Mesothelial cell of epicardium (in vitro differentiated cells): ENCODE results near the gene SMIM14. TPM values are rescaled to one million over a fixed set of nuclear protein-coding genes. Genes with fewer than 3 reads are reported as not detected.
"Not testable (repeated sequence)": the region's sequence is repeated elsewhere in the genome, so short reads cannot be mapped to it uniquely, and the experiment has no call there.

Experiments used
- DNase-seq, 2 experiments: peaks; one replicate each; pipeline ENCODE4 v3.0.0; 2021; ENCODE audit warnings: low spot score in 2 of 2; ENCODE audit not compliant: unreplicated experiment in 2 of 2
- H3K27ac Mint-ChIP-seq: 2 replicates; pipeline ENCODE4 v1.8.0; 2021; ENCODE audit warnings: mixed read lengths
- H3K27me3 Mint-ChIP-seq: 2 replicates; pipeline ENCODE4 v1.8.0; 2021; ENCODE audit warnings: low read depth, mixed read lengths
- H3K36me3 Mint-ChIP-seq: 2 replicates; pipeline ENCODE4 v1.8.0; 2021; ENCODE audit warnings: mixed read lengths
- H3K4me1 Mint-ChIP-seq: 2 replicates; pipeline ENCODE4 v1.8.0; 2021; ENCODE audit warnings: mixed read lengths
- H3K4me3 Mint-ChIP-seq: 2 replicates; pipeline ENCODE4 v1.8.0; 2021; ENCODE audit warnings: mild to moderate bottlenecking, moderate library complexity, mixed read lengths
- H3K9me3 Mint-ChIP-seq: 2 replicates; pipeline ENCODE4 v1.8.0; 2021; ENCODE audit warnings: mixed read lengths
- total RNA-seq: library from RNA; stranded (reverse); gene quantifications from 3 replicates; pipeline ENCODE4 v1.2.1, GENCODE V29; 2021
- TF ChIP-seq, protein P1 (sequence below): fragments of 200-600 bp; sonication (generic); IDR thresholded peaks from one replicate; pipeline ENCODE4 v1.5.0; 2021; ENCODE audit warnings: antibody characterized with exemption; ENCODE audit not compliant: unreplicated experiment

The SMIM14 gene
- total RNA-seq, 1 donor from 2014 or later = 15.9 TPM

DNA sequence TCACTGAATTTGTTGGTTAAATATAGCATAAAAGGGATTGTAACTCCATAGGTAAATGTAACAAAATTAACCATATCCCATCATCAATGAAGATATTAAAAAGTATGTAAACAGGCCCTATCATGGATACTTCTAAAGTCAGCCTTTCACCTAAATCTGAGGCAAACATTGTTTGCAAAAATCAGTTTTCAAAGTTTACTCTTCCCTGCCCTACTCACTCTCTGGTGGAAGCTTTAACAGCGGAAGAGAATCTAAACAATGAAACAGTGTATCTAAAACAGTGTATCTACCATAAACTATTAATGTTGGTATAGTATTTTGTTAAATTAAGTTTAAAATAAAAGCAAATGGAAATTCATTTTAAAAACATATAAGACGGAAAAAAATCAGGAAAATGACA lies 21.1 kb downstream of the SMIM14 start:
- no peak for DNase-seq
- H3K36me3 Mint-ChIP-seq = no peaks in the 10 kb centered on the region
- H3K27me3 Mint-ChIP-seq = no peaks in the 10 kb centered on the region
- no peak overlapping the region for H3K4me3 Mint-ChIP-seq
- no peak overlapping the region for H3K27ac Mint-ChIP-seq
- H3K9me3 Mint-ChIP-seq = no peaks in the 10 kb centered on the region
- H3K4me1 Mint-ChIP-seq = peaks cover 4% of the 10 kb centered on the region
- TF ChIP-seq, protein P1, sequence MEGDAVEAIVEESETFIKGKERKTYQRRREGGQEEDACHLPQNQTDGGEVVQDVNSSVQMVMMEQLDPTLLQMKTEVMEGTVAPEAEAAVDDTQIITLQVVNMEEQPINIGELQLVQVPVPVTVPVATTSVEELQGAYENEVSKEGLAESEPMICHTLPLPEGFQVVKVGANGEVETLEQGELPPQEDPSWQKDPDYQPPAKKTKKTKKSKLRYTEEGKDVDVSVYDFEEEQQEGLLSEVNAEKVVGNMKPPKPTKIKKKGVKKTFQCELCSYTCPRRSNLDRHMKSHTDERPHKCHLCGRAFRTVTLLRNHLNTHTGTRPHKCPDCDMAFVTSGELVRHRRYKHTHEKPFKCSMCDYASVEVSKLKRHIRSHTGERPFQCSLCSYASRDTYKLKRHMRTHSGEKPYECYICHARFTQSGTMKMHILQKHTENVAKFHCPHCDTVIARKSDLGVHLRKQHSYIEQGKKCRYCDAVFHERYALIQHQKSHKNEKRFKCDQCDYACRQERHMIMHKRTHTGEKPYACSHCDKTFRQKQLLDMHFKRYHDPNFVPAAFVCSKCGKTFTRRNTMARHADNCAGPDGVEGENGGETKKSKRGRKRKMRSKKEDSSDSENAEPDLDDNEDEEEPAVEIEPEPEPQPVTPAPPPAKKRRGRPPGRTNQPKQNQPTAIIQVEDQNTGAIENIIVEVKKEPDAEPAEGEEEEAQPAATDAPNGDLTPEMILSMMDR = no peak

DNA sequence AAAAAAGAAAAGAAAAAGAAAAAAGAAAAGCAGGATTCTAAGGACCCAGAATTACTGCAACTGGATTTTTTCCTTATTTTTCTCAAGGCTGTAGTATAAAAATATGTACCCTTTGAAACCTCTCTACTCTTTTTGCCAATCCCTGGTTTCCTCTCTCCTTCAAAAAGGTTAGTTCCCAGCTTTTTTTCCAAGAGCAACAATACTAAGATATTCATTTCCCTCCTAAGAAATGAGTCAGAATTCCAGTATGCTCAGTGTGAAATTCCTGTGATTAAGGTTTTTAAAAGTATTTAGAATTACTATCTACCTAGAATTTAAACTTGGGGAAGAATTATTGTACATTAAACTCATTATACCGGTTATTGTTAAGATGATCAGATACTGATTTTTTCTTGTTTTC lies 22.0 kb downstream of the SMIM14 start:
- Mint-ChIP-seq H3K4me1 (peaks cover 4% of the 10 kb centered on the region), H3K4me3 (no peak overlapping the region), H3K27me3 (no peaks in the 10 kb centered on the region), H3K9me3 (no peaks in the 10 kb centered on the region), H3K27ac (no peak overlapping the region), H3K36me3 (no peaks in the 10 kb centered on the region)
- TF ChIP-seq, protein P1 = no peak
- no peak for DNase-seq

DNA sequence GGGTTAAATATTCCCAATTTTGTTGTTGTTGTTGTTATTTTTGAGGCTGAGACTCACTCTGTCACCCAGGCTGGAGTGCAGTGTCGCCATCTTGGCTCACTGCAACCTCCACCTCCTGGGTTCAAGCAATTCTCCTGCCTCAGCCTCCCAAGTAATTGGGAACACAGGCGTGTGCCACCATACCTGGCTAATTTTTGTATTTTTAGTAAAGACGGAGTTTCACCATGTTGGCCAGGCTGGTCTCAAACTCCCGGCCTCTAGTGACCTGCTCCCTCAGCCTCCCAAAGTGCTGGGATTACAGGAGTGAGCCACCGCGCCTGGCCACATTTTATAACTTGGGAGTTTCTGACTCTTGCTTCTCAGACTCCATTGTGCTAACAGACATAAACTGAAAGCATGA lies 22.6 kb downstream of the SMIM14 start:
- H3K27ac Mint-ChIP-seq = not testable (repeated sequence)

DNA sequence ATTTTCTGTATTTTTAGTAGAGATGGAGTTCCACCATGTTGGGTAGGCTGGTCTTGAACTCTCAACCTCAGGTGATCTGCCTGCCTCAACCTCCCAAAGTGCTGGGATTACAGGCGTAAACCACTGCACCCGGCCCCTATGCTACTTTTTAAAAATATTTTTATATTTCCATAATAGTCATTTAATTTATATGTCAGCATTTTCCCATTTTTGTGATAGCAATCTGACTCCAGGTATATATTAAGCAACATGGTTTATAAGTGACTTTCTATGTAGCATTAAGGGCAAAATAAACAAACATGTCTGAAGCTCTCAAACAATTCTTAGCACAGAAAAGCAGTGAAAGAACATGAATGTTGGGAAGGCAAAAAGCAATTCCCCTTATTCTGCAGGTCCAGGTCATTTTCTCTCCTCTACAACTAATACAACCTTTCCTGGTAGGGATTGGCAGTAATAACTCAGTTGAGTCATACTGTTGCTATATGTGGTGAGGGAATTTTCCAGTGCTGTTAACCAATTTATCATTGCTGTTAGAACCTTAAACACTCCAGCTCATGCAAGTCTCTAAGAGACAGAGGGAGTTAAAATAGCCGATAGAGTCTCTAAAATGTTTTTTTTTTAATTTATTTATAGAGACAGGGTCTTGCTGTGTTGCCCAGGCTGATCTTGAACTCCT lies 24.0 kb downstream of the SMIM14 start:
- H3K4me3 Mint-ChIP-seq = no peak overlapping the region
- DNase-seq = no peak
- TF ChIP-seq, protein P1 = no peak
- no peaks in the 10 kb centered on the region for H3K27me3 Mint-ChIP-seq
- no peaks in the 10 kb centered on the region for H3K4me1 Mint-ChIP-seq
- no peaks in the 10 kb centered on the region for H3K9me3 Mint-ChIP-seq
- no peak overlapping the region for H3K27ac Mint-ChIP-seq
- peaks cover 3% of the 10 kb centered on the region for H3K36me3 Mint-ChIP-seq

More for the DNA sequence above, 22.6 kb downstream of the SMIM14 start:
- not testable (repeated sequence) for H3K27me3 Mint-ChIP-seq, H3K4me3 Mint-ChIP-seq, H3K36me3 Mint-ChIP-seq, H3K9me3 Mint-ChIP-seq, DNase-seq, H3K4me1 Mint-ChIP-seq

DNA sequence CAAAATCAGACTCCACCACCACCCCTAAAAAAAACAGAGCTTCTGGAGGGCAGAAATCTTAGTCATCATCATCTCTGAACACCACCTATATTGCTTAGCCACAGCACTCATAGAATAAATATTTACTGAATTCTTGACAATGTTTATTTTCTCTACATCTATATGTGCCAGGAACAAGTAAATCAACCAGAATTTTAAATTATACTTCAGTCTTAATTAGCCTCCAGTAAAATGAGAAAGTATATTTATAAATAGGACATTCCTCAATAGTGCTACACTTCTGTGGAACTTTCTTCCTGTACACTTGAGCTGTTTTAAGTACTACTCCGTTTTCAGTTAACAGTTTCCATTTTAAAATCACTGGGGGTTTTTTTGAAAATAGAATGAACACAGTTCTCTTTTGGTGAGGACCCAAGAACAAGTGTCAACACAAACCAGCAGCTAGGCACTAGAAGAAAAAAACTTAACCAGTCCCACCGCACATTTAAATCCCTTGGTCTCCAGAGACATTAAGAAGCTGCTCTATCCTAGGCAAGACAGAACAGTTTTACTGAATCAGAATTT lies 25.5 kb downstream of the SMIM14 start:
- Mint-ChIP-seq H3K27ac (no peak overlapping the region), H3K4me3 (no peak overlapping the region), H3K4me1 (no peaks in the 10 kb centered on the region), H3K36me3 (peaks cover 8% of the 10 kb centered on the region), H3K27me3 (no peaks in the 10 kb centered on the region), H3K9me3 (no peaks in the 10 kb centered on the region)
- no peak for DNase-seq
- TF ChIP-seq, protein P1 = no peak

DNA sequence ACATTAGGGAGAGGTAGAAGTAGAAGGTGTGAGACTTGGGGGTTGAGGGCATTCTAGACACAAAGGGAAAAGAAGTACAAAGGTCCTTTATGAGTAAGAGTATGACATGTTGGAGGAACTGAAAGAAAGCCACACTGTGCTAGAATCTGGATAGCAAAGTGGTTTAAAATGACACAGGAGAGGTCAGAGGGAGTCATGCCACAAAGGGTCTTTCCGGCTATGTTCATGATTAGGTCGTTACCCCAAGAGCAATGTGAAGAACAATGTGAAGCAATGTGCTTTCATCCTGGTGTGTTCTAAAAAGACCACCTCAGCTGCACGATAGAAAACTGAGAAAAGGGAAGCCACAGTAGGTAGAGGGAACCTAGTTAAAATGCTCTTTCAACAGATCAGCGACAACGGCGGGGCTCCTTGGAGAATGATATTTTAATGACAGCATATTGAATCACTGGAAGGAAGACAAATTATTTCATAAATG lies 29.2 kb downstream of the SMIM14 start:
- no peak overlapping the region for H3K27ac Mint-ChIP-seq
- H3K27me3 Mint-ChIP-seq = no peaks in the 10 kb centered on the region
- H3K4me3 Mint-ChIP-seq = no peak overlapping the region

More for the DNA sequence above, 29.2 kb downstream of the SMIM14 start:
- peaks cover 6% of the 10 kb centered on the region for H3K9me3 Mint-ChIP-seq
- H3K36me3 Mint-ChIP-seq = peaks cover 15% of the 10 kb centered on the region
- H3K4me1 Mint-ChIP-seq = no peaks in the 10 kb centered on the region
- no peak for DNase-seq
- TF ChIP-seq, protein P1 = no peak
